ENCODE data around the gene NUDT21.

DNA sequence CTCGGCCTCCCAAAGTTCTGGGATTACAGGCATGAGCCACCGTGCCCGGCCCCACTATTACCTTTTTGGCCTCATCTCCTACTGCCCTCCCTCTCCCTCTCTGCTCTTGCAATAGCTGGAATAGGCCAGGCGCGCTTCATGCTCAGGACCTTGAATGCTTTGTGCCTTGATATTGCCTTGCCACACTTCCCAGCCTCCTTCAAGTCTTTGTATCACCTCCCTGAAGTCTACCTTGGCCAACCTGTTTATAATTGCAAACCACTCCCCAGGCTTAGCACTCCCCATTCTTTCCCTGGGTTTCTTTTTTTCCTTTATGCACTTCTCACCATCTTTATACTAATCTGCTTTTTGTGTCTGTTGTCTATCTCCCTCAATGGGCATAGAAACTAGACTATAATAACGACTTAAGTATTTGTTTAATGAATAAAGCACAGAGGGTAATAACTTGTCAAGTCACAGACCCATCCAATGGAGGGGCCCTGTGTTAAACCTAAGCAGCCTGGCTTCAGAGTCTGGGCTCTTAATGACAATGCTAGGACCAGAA lies 6.9 kb upstream of the NUDT21 start:
- TF ChIP-seq ZNF274 (IDR thresholded peaks at IDR 0.05; ENCODE audit: low read depth, low read length): no peak
- TF ChIP-seq YY1 (IDR thresholded peaks at IDR 0.05; ENCODE audit: insufficient read depth, insufficient read length): no peak
- no peak for TF ChIP-seq SUZ12 (IDR thresholded peaks at IDR 0.05; ENCODE audit: extremely low read depth, insufficient read depth, insufficient read length)
